Aorta (tissue), 5 donors: ENCODE data around the gene SYT6. TPM values are rescaled to one million over a fixed set of nuclear protein-coding genes. Genes with fewer than 3 reads are reported as not detected.

Experiments used
- ATAC-seq: fragments of 200-7000 bp; cut with Tn5 transposase; one replicate; pipeline ENCODE4 v1.9.1; 2022; ENCODE audit warnings: moderate library complexity; ENCODE audit not compliant: low FRiP score
- DNase-seq, 2 donors: peaks; one replicate each; pipeline ENCODE4 v3.0.0-alpha.2; 2020
- H3K27ac ChIP-seq, 2 donors: one replicate each; pipeline ENCODE4 v1.5.1; 2013; ENCODE audit warnings: low read length in 2 of 2, mild to moderate bottlenecking in 2 of 2, moderate library complexity in 2 of 2, control low read depth in 1 of 2, inconsistent platforms in 1 of 2, low read depth in 1 of 2
- H3K27me3 ChIP-seq, 2 donors: one replicate each; pipeline ENCODE4 v1.6.1; 2013; ENCODE audit warnings: control low read depth in 1 of 2, low read length in 1 of 2, mild to moderate bottlenecking in 1 of 2, moderate library complexity in 1 of 2; ENCODE audit not compliant: insufficient read depth in 2 of 2, control insufficient read depth in 1 of 2
- H3K36me3 ChIP-seq, 2 donors: one replicate each; pipeline ENCODE4 v1.6.1; 2013; ENCODE audit warnings: control low read depth in 1 of 2, low read length in 1 of 2, mild to moderate bottlenecking in 1 of 2; ENCODE audit not compliant: insufficient read depth in 2 of 2, control insufficient read depth in 1 of 2
- H3K4me1 ChIP-seq, 2 donors: one replicate each; pipeline ENCODE4 v1.6.1; 2013; ENCODE audit warnings: low read length in 2 of 2, control low read depth in 1 of 2, mild to moderate bottlenecking in 1 of 2, moderate library complexity in 1 of 2; ENCODE audit not compliant: insufficient read depth in 2 of 2, control insufficient read depth in 1 of 2
- H3K4me3 ChIP-seq, 2 donors: one replicate each; pipeline ENCODE4 v1.5.1; 2013; ENCODE audit warnings: low read length in 2 of 2, control low read depth in 1 of 2, mild to moderate bottlenecking in 1 of 2
- H3K9me3 ChIP-seq: one replicate; pipeline ENCODE4 v1.6.1; 2013; ENCODE audit warnings: mild to moderate bottlenecking, low read length; ENCODE audit not compliant: control insufficient read depth
- WGBS, 2 donors: extraction: QIAGEN DNeasy Blood & Tissue Kit; methylation state at CpG; one replicate each; pipeline ENCODE4 v1.1.7; 2013; 5-methylcytosine and 5-hydroxymethylcytosine counted together
- intact Hi-C, 2 donors: fragments of 100-400 bp; cut with DNase I; formaldehyde crosslinking; loops; one replicate each; pipeline versions ENCODE4 v1.14.2 to v1.15.0; 2022
- polyA plus RNA-seq, 2 donors: library from polyadenylated mRNA; stranded (reverse); fragments of 200-250 nt; gene quantifications; one replicate each; pipeline ENCODE4 v1.2.3, GENCODE V29; 2013
- total RNA-seq, 2 donors: library from RNA; stranded (reverse); fragmentation: NEBNext Ultra II Directional; extraction: Animal tissue kit (Norgen Biotek cat#: 25700); gene quantifications; one replicate each; pipeline ENCODE4 v1.2.1, GENCODE V29; 2021
- donor health status: healthy with polysubstance abuse.
- donor health status: Bipolar disorder and iron deficiency.
- donor health status: DM: no; HTN: no; CAD: no.
- donor health status: DM: no; HTN: no; CAD: no.
- donor health status: DM: yes; HTN: yes; CAD: no.

SYT6 gene
- total and polyA plus RNA-seq, 4 donors = 0.12 TPM; not detected in 3

DNA sequence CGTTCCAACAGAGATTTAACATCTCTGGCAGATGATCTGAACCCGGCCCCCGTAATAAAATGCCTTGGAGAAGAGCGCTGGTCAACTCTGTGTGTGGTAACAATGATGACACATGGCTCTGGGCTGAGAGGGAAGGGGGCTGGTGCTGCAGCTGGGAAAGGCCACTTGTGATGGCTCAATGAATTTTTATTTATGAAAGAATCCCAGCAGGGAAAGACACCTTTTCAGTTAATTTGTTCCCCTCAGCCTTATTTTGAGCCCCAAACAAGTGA lies 59.4 kb downstream of the SYT6 start:
- no peak overlapping the region for H3K27ac ChIP-seq
- intact Hi-C loops = no loop called here
- no peak for ATAC-seq
- DNase-seq = no peak
- H3K27me3 ChIP-seq = no peaks in the 10 kb centered on the region
- no peaks in the 10 kb centered on the region for H3K4me1 ChIP-seq
- 66 to 71% methylated on average over 4 of the region's 4 CpGs for WGBS, 2 donors
- H3K36me3 ChIP-seq = no peaks in the 10 kb centered on the region
- H3K9me3 ChIP-seq = no peaks in the 10 kb centered on the region
- no peak overlapping the region for H3K4me3 ChIP-seq

DNA sequence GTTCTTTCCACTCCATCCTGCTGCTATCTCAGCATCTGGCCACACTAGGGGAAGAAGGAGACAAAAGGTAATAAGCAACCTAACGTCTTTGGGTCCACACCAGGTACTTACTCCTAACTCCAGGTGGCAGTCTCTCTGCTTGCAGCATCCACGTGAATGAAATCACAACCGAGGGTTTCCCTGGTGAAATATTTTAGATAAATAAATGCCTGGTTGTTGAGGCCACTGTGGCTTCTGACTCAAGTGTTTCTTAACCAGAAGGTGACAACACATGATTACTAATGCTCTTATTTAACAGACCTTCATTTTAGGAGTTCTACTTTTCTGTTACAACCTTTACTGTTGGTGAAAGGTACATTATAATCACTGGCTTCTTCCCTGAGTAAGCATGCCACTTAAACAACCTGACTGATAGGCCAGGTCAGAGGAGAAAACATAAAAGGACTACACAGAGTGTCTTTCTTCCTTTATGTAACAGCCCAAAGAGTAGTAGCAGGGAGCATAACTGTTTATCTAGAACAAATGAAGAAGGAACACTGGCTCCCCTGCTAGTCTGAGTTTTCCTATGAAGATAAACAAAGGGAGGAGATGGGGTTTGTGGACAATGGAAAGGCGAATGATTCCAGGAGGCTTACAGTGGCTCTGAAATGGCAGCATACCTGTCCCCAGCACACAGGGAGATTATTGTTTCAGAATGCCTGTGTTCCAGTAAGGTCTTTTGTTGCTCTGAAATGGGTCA lies 59.9 kb downstream of the SYT6 start:
- no peak for ATAC-seq
- no peak for DNase-seq

DNA sequence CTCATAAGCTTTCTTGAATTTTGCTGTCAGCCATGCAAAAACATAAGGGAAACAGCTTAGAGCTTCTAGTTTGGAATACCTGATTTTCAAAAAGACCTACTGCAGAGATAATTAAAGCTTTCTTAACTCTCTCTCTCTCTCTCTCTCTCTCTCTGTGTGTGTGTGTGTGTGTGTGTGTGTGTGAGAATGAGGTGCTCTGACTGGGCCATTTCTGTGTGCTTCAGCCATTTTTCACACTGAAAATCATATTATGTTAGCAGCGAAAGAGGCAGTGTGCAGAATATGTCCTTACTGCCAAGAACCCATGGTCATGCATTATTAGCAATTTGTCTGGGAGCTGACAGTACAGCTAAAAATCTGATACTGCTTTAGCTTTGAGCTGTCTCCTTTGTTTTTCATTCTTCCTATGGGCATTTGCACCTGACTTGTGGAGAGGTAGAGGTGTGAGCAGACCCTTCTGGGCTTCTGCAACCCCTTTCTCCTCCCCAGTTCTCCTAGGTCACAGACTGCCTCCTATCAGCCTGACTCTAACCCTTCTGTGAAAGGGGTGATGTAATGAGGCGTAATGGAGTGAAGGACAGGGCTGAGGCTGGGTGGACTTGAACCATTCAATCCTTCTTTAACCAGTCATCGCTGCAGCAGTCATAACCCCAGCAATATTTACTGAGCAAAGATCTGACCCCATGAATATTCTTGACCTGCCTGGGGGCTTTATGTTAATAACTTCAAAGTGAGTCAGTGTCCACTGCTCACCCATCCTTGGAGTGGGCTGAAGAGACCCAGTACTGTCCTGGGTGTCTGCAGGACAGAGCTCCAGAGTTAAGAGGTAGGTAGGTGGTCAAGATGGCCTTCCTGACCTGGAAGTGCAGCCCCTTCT lies 61.2 kb downstream of the SYT6 start:
- no peak overlapping the region for H3K27ac ChIP-seq
- no peaks in the 10 kb centered on the region for H3K4me1 ChIP-seq
- intact Hi-C loops = no loop called here
- WGBS, 2 donors = 53 to 57% methylated on average over 3 of the region's 3 CpGs
- H3K36me3 ChIP-seq = no peaks in the 10 kb centered on the region
- no peak overlapping the region for H3K4me3 ChIP-seq
- DNase-seq = no peak
- no peaks in the 10 kb centered on the region for H3K27me3 ChIP-seq
- no peaks in the 10 kb centered on the region for H3K9me3 ChIP-seq
- ATAC-seq = no peak

More for the DNA sequence above, 59.9 kb downstream of the SYT6 start:
- intact Hi-C loops = no loop called here
- H3K9me3 ChIP-seq = no peaks in the 10 kb centered on the region
- WGBS, 2 donors = 64 to 65% methylated on average over 4 of the region's 4 CpGs
- no peaks in the 10 kb centered on the region for H3K27me3 ChIP-seq
- no peaks in the 10 kb centered on the region for H3K36me3 ChIP-seq
- no peak overlapping the region for H3K4me3 ChIP-seq
- no peaks in the 10 kb centered on the region for H3K4me1 ChIP-seq
- H3K27ac ChIP-seq = no peak overlapping the region

DNA sequence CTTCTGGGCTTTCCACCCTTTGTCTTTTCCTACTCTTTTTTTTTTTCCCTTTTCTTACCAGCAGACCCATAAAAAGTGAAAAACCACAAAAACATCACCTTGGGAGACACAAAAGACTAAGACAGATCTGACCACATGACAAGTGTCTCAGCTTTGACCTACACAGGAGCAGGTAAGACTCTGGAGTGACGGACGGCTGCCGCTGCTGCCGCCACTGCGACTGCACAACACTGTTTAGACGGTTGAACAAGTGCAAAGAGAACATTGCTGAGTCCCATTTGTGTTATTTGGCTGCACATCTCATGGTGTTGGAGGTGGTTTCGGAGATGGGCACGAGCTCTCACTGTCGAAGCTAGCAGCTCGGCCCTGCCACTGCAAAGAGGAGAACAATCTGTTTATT lies 62.0 kb downstream of the SYT6 start:
- no peaks in the 10 kb centered on the region for H3K36me3 ChIP-seq

DNA sequence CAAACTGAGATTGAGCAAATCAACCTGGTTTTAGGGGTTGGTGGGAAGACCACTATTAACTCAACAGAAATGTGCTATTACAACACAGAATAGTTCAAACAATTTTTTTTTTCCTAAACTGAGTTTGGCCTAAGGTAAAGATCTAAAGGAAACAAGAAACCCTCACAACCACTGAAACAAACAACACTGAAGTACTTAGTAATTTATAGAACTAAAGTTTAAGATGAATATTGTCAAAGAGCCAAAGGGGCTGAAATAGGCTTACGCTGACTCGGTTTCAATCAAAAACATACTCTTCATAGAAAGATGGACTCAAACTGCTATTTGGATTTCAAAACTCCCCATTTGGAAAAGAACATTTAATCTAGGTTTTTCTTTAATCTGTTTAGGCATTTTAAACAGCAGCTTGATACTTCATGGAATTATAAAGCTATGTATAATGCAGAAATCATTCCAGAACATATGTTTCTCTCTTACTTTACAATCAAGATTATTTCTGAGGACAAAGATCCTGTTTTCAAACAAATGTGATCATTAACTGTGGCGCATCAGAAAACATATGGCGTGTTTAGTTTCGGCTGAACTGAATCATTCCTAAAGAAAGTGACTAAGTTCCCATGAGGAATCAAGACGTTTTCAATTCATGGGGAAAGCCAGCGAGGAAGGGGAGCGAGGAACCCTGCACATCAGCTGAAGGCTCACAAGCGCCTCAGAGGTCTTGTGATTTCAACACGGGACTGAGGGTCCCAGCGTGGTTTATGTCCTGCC lies 62.7 kb downstream of the SYT6 start:
- Histone ChIP-seq H3K36me3 (no peaks in the 10 kb centered on the region), H3K27me3 (no peaks in the 10 kb centered on the region), H3K4me3 (no peak overlapping the region), H3K9me3 (no peaks in the 10 kb centered on the region), H3K27ac (no peak overlapping the region), H3K4me1 (no peaks in the 10 kb centered on the region)
- 69 to 77% methylated on average over 11 of the region's 11 CpGs for WGBS, 2 donors
- no peak for DNase-seq
- intact Hi-C loops = no loop called here
- no peak for ATAC-seq

More for the DNA sequence above, 62.0 kb downstream of the SYT6 start:
- DNase-seq (no peak), ATAC-seq (no peak)
- no peaks in the 10 kb centered on the region for H3K4me1 ChIP-seq
- intact Hi-C loops = no loop called here
- 77 to 81% methylated on average over 10 of the region's 10 CpGs for WGBS, 2 donors
- no peak overlapping the region for H3K27ac ChIP-seq
- H3K4me3 ChIP-seq = no peak overlapping the region
- no peaks in the 10 kb centered on the region for H3K27me3 ChIP-seq
- no peaks in the 10 kb centered on the region for H3K9me3 ChIP-seq

DNA sequence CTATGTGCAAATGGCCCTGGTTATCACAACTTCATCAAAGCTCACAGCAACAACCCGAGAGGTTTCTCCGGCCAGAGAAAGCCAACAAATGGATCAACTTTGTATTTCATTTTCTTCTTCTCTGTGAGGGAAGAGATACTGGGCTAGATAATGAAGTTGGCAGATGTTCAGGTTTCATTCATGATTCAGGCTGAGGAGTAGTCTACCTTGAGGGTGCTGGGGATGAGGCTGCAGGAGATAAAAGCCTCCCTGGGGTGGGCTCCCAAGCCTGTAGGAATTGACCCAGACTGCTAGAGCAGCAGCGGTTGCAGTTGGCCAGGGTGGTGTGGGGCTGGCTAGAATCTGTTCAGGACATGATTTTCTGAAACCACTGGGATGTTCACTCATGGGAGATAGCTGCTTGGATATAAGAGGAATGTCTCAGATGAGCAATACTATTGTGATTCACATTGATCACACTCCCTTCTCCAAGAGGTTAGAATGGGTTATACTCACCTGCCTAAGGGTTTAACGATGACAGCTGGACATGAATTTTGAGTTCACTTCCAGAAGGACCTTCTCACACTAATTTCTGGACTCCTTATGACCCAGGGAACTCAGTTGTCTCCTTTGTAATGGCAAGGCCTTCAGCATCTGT lies 64.0 kb downstream of the SYT6 start:
- no peak for DNase-seq
- no peak overlapping the region for H3K27ac ChIP-seq
- no peak overlapping the region for H3K4me3 ChIP-seq
- WGBS, 2 donors = 81% methylated on average over 4 of the region's 4 CpGs
- no peaks in the 10 kb centered on the region for H3K4me1 ChIP-seq
- H3K9me3 ChIP-seq = no peaks in the 10 kb centered on the region
- no peak for ATAC-seq
- H3K36me3 ChIP-seq = no peaks in the 10 kb centered on the region
- H3K27me3 ChIP-seq = no peaks in the 10 kb centered on the region
- intact Hi-C loops = no loop called here

DNA sequence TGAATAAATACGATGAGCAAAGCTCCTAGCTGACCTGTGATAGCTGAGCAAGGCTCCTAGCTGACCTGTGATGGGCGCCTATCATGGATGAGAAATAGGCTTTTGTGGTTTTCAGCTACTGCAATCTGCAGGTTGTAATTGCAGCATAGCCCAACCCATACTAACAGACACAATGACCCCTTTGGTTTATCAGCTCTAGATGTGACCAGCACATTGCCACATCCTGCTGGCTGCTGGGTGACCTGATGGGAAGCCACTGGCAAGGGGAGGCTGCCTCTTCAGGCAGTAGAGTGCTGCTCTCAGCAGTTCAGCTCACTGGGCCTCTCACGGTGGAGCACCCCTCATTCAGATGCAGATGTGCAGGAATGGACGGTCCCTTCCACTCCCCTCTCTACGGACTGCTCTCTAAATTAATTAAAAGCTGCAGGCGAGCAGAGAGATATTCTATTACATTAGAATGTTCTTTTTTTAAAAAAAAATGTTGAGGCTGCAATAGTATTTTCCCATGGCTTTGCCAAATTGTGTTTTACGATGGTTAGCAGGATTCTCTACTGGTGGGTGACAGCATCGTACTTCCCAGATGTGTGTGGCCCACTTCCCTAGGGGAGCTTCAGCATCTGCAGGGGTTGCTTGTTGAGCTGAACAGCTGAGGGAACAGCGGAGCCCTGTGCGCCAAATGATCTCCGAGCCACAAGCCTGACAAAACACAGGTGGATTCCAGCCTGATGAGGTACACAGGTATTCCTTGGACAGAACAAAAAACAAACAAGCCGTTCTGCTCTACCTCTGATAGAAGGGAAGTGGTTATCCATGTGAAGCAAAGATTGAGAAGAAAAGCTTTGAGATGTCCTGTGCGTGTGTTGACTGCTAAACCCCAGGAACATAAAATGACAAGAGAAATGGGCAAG lies 65.0 kb downstream of the SYT6 start:
- DNase-seq (no peak), ATAC-seq (no peak)
- H3K36me3 ChIP-seq = no peaks in the 10 kb centered on the region
- no peak overlapping the region for H3K27ac ChIP-seq
- no peaks in the 10 kb centered on the region for H3K9me3 ChIP-seq
- H3K27me3 ChIP-seq = no peaks in the 10 kb centered on the region
- intact Hi-C loops = no loop called here
- H3K4me1 ChIP-seq = no peaks in the 10 kb centered on the region
- WGBS, 2 donors = 57 to 65% methylated on average over 13 of the region's 13 CpGs
- no peak overlapping the region for H3K4me3 ChIP-seq

DNA sequence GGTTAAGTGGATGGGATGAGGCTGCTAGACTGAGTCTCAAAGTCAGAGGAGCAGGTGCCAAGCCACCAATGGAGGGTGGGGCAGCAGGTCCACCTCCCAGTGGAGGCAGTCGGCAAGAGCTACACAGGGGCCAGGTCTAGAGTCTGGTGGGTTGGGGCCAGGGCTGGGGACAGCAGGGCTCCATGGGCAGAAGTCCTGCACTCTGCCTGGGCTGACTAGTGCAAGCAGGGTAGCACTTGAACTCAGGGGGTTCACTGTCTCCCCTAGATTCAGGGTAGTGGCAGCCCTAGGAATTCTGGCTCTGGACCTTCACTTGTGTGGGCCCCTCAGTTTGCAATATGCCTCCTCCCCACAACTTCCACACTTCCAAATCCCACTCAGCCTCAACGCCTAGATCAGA lies 66.2 kb downstream of the SYT6 start:
- ATAC-seq = peak; percentile 46
- H3K9me3 ChIP-seq = no peaks in the 10 kb centered on the region
- intact Hi-C loops = no loop called here
- DNase-seq = no peak
- no peak overlapping the region for H3K27ac ChIP-seq
- no peaks in the 10 kb centered on the region for H3K4me1 ChIP-seq
- H3K36me3 ChIP-seq = no peaks in the 10 kb centered on the region
- no peaks in the 10 kb centered on the region for H3K27me3 ChIP-seq
- WGBS, 2 donors = 87 to 94% methylated on average over 2 of the region's 2 CpGs
- no peak overlapping the region for H3K4me3 ChIP-seq
